NCI-H2227 (cell line): ENCODE results near the gene RPL10.

Source experiments
- DNase-seq: peaks from one replicate; lab custom pipeline; 2025; ENCODE audit not compliant: unreplicated experiment; lab: John Stamatoyannopoulos, UW

RPL10 gene

DNA sequence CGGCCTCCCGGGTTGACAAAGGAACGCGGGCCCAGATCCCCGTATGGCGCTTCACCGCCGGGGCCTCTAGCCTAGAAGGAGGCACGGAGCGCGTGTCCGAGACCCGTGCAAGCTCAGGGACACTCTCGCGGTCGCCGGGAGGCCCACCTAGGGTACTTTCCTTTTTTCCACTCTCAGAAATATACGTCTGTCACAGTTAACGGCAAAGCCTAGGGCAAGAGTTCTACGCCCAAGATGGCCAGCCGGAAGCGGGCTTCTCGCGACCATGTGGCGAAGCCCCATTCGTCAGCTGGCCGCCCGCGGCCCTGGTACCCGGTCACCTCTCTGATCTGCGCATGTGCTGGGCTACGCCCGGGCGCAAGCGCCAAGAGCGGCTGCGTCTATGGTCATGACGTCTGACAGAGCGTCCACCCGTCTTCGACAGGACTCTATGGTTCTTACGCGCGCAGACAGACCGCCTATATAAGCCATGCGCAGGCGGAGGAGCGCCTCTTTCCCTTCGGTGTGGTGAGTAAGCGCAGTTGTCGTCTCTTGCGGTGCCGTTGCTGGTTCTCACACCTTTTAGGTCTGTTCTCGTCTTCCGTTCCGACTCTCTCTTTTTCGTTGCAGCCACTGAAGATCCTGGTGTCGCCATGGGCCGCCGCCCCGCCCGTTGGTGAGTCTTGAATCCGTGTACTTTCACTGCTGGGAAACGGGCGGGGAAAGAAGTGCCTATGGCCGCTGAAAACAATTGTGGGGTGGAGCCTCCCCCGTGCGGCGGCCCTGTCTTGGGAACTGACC is at the start of gene RPL10:
TSS of gene RPL10 (plus strand) at position 490 of the 780 bp plus-strand sequence. CDS start at position 633, 143 bp downstream.
- DNase-seq, result peak; percentile 98

DNA sequence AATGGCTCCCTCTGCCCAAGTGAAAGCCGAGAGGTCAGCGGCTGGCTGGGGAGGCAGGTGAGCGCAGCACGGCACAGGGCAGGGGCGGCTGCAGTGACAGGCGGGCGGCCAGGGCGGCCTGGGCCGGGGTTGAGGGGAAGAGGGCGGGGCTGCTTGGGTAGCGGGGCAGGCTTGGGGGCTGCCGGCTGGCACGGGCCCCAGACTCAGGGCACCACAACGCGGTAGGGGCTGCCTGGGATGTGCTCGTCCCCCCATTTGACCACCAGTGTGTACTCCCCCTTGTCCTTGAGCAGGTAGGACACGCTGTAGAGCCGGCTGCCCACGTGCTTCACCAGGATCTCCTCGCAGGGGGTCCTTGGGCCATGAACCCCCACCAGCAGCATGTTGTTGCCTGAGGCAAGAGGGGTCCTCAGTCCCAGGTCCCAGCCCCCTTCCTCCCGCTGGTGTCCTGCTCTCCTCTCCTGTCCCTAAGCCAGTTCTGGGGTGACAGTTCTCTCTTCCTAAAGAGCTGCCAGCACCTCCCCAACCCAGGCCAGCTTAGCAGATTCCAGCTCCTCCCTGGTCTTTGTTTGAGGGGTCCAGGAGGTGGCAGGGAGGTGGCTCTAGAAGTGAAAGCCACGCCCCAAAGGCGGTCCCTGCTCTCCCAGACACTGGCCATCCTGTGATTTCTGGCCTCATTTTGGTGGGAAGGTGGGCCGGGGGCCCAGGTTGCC is 49.4 kb upstream of the RPL10 start:
- no peak for DNase-seq

DNA sequence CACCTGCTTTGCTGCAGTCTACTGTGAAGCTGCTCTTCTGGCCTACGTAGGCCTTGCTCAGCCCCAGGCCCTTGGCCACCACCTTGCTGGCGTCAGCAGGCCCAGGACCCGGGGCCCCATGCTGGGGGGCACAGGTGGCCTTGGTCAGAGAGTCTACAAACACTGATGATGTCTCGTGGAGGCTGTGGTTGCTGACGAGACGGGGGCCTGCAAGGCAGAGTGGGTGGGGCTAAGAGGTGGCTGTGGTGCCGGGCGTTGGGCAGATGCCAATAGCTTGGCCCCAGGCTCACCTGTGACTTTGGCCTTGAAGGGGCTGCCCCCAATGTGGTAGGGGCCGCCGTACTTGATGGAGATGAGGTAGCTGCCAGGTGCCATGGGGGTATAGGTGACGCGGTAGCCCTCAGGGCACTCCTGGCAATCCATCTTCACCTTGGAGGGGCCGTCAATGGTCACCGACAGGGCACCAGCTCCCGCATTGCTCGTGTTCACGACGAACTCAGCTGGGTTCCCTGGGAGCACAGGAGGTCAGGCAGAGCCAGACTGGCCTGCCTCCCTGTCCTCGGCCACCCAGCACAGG is 48.7 kb upstream of the RPL10 start:
- no peak for DNase-seq

DNA sequence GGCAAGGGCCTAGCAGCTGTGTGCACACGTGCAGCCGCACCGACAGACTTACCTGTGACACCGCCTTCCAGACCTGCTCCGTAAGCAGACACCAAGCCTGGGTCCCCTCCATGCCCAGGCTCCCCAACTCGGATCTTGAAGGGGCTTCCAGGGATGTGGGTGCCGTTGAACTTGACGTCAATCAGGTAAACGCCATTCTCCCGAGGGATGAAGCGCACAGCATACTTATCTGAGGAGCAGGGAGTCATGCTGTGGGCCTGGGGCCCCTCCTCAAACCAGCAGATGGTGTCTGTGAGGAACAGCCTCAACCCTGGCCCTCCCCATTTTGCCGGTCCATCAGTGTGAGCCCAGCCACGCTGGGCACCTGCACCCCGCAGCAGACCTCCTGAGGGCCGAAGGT is 48.2 kb upstream of the RPL10 start:
- no peak for DNase-seq

DNA sequence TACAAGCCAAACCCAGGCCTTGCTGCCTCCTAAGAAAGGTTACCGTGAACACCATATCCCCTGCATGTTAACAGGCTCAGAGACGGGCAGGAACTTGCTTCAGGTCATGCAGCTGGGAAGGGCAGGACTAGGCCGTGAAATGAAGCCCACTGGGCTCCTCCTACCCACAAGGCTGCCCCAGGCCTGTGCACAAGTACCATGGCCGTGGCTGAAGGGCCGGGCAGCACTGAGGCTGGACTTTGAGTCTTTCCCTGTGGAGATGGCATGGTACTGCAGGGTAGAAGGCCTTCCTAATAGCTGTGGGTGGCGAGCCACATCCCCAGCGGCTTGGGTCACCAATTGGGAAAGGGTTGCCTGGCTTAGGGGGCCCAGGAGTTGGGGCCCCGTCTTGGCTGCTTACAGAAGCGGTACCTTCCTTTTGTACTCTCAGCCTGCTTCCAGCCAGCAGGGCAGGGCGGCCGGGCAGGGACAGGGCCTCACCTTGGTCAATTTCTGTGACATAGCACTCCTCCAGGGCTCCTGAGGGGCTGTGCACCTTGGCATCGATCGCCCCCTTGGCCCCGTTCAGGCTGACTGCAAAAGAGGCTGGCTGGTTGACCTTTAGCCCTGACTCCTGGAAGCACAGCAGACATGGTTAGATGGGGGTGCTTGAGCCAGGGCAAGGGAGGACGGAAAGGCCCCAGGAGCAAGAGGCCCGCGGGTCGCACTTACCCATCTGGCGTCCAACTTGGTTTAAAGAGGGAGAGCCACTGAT is 47.6 kb upstream of the RPL10 start:
- no peak for DNase-seq

DNA sequence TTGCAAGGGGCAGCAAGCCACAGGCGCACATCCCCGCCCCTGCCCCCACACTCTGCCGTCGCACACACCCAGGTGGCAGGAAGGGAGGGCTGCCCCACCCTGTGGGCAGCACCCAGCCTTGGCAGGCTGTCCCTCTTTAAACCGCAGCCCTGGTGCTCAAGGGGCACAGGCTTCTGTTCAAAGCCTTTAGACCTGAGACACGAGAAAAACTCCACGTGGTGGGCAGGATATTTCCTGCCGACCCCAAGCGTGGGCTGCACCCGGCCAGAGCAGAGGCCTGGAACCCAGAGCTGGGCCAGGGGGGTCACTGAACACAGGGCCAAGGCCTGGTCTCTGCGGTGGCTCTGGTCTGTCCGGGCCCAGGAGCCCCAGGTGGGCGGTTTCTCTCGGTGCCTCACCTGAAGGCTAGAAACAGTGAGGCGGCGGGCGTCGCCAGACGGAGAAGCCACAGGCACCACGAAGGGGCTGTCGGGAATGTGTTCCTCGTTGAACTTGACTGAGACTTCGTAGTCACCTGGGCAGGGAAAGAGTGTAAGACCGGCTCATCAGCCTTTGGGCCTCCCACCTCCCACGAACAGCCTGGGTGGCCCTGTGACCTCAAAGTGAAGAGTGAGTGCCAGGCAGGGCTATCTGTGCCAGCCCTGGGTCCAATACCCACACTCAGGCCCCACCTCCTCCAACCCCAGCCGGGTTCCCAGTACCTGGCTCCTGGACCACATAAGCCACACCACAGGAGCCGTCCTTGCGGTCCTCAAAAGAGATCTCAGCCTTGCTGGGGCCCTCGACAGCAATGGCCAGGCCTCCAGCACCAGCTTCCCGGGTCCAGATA is 46.8 kb upstream of the RPL10 start:
- no peak for DNase-seq

DNA sequence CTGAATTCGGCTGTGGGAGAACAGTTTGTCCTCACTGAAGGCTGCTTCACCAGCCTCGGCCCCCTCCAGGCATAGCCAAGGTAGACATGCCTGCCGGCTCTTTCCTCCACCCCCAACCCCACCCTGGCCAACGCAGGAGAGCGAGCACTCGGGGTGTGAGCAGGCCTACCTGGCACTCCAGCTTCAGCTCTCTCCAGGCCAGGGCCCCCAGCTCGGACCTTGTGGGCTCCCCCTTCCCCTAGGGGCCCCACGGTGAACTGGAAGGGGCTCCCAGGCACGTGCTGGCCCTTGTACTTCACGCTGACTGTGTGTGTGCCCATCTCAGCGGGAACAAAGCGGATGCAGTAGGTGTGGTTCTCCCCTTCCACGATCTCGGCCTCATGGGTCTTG is 46.2 kb upstream of the RPL10 start:
- DNase-seq, result no peak

DNA sequence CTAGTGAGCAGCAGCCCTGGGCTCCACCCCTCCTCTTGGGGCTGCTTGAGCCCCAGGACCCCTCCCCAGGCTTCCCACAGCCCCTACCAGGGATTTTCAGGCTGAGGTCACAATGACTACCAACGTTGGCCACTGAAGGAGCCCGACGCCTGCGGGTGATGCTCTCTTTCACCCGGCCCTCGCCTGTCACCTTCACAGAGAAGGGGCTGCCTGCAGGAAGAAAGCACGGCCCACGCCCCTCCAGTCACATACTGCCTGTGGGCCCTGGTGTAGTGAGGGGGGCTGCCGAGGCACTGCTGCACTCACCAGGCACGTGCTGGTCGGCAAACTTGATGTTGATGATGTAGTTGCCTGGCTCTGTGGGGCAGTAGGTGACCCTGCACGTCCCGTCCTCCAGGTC is 45.7 kb upstream of the RPL10 start:
- DNase-seq, result no peak

DNA sequence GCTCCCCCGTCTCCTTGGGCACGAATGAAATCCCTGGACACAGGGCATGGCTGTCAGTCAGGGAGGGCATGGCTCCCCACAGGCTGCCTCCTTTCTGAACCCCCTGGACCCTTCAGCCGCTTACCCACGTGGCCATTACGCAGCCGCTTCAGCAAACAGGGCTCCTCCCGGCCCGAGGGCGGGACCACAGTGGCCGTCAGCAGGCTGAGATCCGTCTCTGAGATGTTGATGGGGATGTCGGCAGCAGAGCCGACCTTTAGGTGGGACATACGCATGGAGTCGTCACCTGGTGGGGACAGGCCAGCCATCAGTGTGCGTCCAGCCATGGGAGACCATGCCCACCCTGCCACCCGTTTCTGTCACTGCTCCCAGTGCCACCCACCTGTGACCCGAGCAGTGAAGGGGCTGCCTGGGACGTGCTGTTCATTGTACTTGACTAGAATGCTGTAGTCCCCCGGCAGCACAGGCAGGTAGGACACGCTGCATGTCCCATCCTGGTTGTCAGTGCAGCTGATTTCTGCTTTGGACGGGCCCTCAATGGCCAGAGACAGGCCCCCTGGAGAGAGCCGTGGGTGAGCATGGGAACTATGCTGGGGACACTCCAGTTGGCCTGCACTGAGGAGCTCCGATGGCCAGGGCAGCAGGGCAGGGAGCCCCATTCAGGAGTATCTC is 44.9 kb upstream of the RPL10 start:
- no peak for DNase-seq

DNA sequence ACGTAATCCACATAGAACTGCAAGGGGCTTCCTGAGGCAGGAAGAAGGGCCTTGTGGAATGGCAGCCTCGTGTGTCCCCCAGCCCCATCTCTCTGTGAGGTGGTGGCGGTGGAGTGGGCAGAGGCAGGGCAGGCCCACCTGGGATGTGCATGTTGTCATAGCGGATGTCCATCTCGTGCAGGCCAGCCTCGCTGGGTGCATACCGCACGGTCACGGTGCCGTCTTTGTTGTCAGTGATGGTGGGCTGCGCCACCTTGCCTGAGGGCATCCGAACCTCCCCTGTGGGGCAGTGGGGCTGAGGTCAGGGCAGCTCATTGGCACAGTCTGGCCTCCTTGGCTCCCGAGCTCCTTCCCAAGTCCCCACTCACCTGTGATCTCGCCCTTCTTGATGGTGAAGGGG is 44.2 kb upstream of the RPL10 start:
- DNase-seq, result no peak

DNA sequence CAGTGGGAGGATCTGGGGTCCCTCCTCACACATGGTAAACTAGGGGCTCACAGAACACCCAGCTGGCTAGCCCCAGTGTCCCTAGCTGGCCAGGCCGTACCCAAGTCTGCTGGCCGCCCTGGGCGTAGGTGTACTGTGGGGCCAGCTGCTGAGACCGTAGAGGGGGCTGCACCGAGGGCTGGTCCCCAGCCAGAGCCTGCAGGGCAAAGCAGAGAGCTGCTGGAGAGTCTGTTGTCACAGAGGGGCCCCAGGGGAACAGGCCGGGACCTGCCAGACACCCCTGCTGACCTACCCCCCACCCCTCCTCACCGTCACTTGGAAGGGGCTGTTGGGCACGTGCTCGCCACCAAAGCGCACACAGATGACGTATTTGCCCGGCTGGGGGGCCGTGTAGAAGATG is 43.7 kb upstream of the RPL10 start:
- no peak for DNase-seq

DNA sequence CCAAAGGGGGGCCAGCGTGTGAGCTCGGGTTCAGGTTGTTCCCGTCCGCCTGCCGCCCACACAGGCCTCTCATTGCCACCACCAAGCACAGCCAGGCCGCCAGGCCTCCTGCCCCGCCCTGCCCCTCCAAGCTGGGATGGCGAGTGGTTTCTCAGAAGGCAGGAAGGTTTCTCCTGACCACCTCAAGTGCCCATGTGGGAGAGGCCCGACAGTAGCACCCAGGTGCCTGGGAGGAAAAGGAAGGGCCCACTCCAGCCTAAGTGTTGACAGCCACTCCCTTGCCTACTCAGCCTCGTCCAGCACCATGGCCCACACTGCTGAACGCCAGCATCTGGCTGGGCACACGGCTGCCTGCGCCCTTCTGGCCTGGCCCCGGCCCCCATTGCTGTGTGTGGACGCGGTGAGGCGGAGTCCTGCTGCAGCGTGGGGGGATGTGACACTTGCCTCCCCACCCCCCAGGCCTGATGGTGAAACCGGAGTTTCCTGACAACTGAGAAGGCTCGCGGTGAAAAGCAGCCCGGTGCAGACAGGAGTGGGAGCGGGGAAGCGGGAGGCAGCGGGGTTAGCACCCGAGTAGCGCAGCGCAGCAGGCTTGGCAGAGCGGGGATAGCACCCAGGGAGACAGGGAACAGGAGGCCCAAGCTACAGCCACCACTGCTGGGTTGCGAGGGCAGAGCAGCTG is 42.9 kb upstream of the RPL10 start:
- no peak for DNase-seq

DNA sequence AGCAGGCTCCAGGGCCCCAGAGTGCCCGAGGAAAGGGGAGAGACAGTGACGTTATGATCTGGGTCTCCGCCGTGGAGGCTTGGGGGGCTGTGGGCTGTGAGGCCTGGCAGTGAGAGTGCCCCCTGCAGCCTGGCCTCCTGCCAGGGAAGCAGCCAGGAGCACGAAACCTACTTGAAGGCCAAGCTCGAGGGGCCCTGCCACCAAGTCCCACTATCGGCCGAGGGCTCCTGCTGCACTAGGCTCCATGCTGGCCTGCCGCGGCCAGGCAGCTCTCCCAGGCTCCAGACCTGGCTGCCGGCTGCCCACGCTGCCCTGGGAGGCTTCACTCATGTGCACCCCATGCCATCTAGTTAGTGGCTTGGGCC is 42.4 kb upstream of the RPL10 start:
- no peak for DNase-seq

DNA sequence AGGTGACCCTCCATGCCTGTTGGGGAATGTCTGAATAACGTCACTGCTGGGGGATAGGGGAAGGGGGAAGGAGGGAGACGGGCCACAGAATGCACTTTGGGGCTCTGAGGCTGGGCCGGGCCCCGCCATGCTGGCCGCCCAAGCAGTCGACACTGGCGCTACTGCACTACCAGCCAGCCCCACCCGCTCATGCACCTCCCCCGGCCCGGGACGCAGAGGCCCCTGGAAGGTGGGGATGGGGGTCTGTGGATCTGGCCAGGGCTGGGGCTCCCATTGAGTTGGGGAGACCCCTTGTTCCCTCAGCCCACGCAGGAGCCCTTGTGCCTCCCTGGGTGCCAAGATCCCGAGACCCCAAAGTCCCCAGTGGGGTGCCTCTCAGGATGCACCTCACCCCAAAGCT is 41.6 kb upstream of the RPL10 start:
- DNase-seq, result no peak

DNA sequence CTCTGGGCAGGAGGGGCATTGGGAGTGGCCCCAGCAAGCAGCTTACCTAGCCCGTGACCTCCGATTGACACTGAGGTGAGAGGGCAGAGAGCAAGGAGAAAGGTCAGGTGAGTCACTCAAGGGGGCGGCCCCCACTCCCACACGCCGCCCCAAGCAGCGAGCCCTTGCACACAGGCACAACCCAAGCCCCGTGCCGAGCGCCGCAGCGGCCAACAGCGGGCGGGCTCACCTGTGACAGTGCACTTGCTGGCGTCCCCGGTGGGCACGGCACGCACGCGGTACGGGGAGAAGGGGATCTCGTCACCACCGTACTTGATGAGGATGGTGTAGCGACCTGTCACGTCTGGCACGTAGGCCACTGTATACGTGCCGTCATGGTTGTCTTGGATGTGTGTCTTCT is 41.0 kb upstream of the RPL10 start:
- no peak for DNase-seq

DNA sequence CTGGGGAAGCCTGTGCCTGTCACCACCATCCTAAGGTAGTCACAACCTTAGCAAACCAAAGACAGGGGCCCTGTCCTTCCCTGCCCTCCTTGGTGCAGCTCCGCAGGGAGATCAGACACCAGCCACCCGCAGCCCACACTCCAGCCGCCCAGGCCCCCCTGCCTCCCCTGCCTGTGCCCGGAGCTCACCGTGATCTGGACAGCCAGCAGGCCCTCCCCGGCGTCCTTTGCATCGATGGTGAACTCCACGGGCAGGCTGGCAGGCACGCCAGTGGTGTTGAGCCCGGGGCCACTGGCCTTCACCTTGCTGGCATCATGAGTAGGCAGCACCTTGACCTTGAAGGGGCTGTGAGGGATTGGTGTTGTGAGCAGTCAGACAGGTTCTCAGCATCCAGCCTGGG is 40.2 kb upstream of the RPL10 start:
- DNase-seq, result no peak

DNA sequence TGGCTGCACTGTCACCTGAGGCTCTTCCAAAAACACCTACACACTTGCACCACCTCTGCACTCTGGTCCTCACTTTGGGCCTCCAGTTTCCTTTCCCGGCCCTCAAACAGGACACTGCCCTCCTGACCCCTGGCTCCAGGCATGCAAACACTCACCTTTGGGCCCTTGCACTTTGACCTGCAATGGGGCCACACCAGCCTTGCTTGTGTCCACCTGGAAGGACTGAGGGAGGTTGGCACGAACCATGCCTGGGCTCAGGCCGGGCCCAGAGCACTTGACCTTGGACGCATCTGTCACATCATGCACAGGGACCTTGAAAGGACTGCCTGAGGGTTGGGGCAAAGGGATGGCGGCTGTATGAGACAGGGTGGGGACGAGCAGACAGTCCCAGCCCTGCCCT is 39.3 kb upstream of the RPL10 start:
- DNase-seq, result no peak

DNA sequence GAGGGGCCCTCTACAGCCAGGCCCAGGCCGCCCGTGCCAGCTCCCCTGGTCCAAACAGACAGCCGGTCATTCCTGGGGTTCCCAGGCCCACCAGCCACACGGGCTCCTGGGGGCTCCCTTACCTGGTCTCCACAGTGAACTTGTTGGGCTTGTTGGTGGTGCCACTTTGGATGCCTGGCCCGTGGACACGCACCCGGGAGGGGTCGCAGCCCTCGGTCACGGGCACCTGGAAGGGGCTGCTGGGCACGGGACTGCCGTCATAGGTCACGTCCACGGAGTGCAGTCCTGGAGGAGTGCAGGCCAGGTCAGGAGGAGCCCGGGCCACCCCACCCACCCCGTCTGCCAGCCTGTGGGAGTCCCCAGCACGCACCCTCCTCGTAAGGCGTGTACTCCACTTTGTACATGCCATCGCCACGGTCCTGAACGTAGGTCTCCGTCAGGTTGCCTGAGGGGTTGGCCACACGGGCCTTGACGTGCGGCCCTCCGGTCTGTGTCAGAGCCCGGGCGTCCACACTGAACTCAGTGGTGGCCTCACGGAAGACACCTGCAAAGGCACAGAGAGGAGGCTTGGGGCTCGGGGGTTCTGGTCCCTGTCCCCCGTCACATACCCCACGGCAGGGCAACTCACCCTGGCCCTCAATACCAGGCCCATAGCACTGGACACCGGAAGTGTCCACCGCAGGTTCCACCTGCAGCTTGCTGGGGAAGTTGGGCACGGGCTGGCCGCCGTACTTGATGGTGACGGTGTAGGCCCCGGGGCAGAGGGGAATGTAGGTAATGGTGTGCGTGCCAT is 38.6 kb upstream of the RPL10 start:
- DNase-seq, result no peak

DNA sequence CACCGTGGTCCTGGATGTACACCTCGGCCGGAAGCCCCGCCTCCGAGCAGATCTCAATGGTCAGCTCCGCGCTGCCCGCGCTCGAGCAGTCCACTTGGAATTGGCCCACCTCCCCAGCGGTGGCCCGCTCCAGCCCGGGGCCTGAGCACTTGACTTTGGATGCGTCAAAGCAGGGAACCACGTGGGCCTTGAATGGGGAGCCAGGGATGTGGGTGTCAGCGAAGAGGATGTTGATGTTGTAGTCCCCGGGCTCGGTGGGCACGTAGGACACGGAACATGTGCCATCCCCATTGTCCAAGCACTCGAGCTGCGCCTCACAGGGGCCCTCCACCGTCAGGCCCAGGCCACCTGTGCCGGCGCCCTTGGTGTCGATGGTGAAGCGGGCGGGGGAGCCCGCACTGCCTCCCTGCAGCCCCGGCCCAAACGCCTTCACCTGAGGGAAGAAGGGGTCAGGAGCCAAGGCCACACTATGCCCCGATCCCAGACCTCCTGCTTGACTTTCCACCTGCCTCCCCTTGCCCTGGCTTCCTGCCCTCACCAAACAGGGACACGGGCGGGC is 37.9 kb upstream of the RPL10 start:
- DNase-seq, result no peak
